ENCODE data around the gene NXPE3. TPM values are rescaled to one million over a fixed set of nuclear protein-coding genes. Genes with fewer than 3 reads are reported as not detected.
"Not testable (repeated sequence)": the region's sequence is repeated elsewhere in the genome, so short reads cannot be mapped to it uniquely, and the experiment has no call there.

The NXPE3 gene
- total RNA-seq, 4 donors from 2014 or later, result 2.2 to 5.8 (median 3.6) TPM

DNA sequence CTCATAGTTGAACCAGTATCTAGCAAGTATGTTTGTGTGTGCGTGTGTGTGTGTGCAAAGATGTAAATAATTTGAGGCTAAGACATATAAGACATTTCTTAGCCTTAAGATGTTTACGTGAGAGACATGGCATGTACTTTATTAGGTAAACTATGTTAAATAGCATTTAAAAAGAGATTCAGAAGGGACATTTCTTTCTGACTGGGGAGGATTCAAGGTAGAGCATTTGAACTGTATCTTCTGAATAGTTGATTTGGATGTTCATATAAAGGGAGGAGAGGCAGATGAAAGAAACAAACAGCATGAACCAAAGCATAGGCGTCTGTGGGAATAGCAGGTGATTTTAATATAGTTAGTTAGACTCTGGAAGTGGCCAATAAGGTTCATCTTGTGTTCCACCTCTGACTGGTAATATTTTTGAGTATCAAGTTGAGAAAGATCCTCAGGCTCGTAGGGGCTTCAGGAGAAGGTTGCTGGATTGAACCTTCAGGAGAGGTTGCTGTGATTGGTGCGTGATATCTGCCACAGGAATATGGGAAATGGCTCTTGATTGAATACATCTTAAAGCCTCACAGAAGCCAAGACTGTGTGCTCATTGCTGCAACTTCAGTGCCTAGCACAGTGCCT lies 82.9 kb downstream of the NXPE3 start:
- no peak overlapping the region for H3K27ac ChIP-seq
- H3K9me3 ChIP-seq, result no peaks in the 10 kb centered on the region
- WGBS, result 71% methylated on average over 5 of the region's 5 CpGs
- no peaks in the 10 kb centered on the region for H3K27me3 ChIP-seq
- TF ChIP-seq CTCF (IDR thresholded peaks at IDR 0.05), result no peak
- TF ChIP-seq POLR2AphosphoS5 (IDR thresholded peaks at IDR 0.05), result peak in 1 of 3 donors; percentile 33
- no peak for TF ChIP-seq POLR2A (IDR thresholded peaks at IDR 0.05)
- TF ChIP-seq EP300 (IDR thresholded peaks at IDR 0.05), result no peak
- H3K4me3 ChIP-seq, result no peak overlapping the region
- H3K36me3 ChIP-seq, result peaks cover 59% of the 10 kb centered on the region
- no peak for DNase-seq (ENCODE audit: low spot score in 2 of 2)
- H3K4me1 ChIP-seq, result peaks cover 25% of the 10 kb centered on the region

DNA sequence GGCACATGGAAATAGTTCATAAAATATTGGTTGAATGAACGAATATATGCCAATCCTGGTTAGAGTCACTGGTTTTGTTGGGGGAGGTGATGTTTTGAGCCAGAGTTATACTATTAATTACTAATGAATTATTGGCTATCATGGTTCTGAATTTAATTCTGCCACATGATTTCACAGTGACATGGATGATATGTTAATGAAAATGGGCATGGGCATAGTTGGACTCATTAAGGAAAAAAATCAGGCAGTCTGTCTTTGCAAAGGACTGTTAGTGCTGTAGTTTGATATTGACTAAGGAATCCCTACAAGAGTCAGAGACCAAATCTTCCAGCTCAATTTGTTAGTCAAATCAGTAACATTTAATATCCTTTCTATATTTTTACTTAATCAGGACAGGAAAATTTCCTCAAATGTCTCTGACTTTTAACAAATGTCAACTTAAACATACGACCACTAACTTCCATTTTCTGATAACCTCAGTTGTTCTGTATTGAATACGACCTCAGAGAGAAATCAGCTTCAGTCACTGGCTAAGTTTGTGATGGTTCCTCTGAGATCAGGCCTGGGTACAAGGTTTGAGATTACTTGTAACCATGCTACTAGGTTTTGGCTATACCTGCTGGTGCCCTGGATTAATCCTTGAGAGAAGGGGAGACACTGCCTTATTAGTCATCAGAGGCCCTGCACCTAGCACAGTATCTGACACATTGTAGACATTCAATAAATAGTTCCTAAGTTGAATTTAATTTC lies 83.6 kb downstream of the NXPE3 start:
- Histone ChIP-seq H3K9me3 (no peaks in the 10 kb centered on the region), H3K4me1 (peaks cover 23% of the 10 kb centered on the region), H3K27me3 (no peaks in the 10 kb centered on the region), H3K27ac (no peak overlapping the region), H3K4me3 (no peak overlapping the region), H3K36me3 (peaks cover 52% of the 10 kb centered on the region)
- no peak for DNase-seq (ENCODE audit: low spot score in 2 of 2)
- TF ChIP-seq CTCF (IDR thresholded peaks at IDR 0.05) (no peak), EP300 (IDR thresholded peaks at IDR 0.05) (no peak), POLR2AphosphoS5 (IDR thresholded peaks at IDR 0.05) (no peak), POLR2A (IDR thresholded peaks at IDR 0.05) (no peak)
- 84% methylated on average over 3 of the region's 3 CpGs for WGBS

DNA sequence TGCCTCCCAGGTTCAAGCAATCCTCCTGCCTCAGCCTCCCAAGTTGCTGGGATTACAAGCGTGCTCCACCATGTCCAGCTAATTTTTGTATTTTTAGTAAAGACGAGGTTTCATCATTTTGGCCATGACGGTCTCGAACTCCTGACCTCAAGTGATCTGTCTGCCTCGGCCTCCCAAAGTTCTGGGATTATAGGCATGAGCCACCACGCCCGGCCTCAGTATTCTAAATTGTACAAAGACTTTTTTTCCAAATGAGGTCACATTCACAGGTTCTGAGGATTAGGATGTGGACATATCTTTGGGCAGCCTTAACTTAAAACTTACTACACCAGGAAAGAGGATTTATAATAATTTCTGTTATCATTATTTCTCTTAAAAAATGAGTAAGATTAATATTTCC lies 85.9 kb downstream of the NXPE3 start:
- H3K9me3 ChIP-seq; H3K27ac ChIP-seq; DNase-seq (ENCODE audit: low spot score in 2 of 2); H3K27me3 ChIP-seq; H3K4me3 ChIP-seq: not testable (repeated sequence)
- Histone ChIP-seq H3K36me3 (peaks cover 29% of the 10 kb centered on the region), H3K4me1 (peaks cover 33% of the 10 kb centered on the region)
- WGBS, result 95% methylated on average over 7 of the region's 7 CpGs

- Histone ChIP-seq H3K27me3 (no peaks in the 10 kb centered on the region), H3K36me3 (peaks cover 21% of the 10 kb centered on the region), H3K9me3 (no peaks in the 10 kb centered on the region), H3K27ac (no peak overlapping the region), H3K4me1 (peaks cover 33% of the 10 kb centered on the region), H3K4me3 (no peak overlapping the region)
- TF ChIP-seq CTCF (IDR thresholded peaks at IDR 0.05) (no peak), POLR2A (IDR thresholded peaks at IDR 0.05) (no peak), POLR2AphosphoS5 (IDR thresholded peaks at IDR 0.05) (no peak), EP300 (IDR thresholded peaks at IDR 0.05) (no peak)
- 36% methylated on average over 5 of the region's 5 CpGs for WGBS
- DNase-seq (ENCODE audit: low spot score in 2 of 2), result no peak
These were observed 86.9 kb downstream of the NXPE3 start for GRCh38 chr3:101865751-101866509.

DNA sequence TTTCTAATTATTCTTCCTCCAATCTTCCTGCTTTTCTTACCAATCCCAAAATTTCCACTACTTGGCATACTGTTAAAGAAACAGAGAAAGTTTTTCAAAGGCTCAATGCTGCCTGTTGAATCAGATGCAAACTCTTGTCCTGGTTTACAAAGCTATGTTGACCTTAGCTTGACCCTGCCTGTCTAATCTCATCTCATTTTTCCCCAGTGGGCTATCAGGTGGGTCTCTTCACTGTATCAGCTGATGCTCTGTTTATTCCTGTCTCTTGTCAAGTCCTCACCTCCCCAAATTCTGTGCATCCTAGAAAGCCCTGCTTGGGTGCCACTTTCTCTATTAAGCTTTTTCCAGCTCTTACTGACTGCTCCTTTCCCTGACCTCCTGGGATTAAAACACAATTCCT lies 88.5 kb downstream of the NXPE3 start:
- Histone ChIP-seq H3K9me3 (no peaks in the 10 kb centered on the region), H3K27me3 (no peaks in the 10 kb centered on the region), H3K36me3 (peaks cover 6% of the 10 kb centered on the region), H3K27ac (no peak overlapping the region), H3K4me3 (no peak overlapping the region), H3K4me1 (peaks cover 30% of the 10 kb centered on the region)
- DNase-seq (ENCODE audit: low spot score in 2 of 2), result no peak
- TF ChIP-seq POLR2AphosphoS5 (IDR thresholded peaks at IDR 0.05) (no peak), POLR2A (IDR thresholded peaks at IDR 0.05) (no peak), CTCF (IDR thresholded peaks at IDR 0.05) (no peak), EP300 (IDR thresholded peaks at IDR 0.05) (no peak)
